Epithelial cell of esophagus (primary cell): Measurements from ENCODE around the gene VPS37C.
"Not testable (repeated sequence)": the region's sequence is repeated elsewhere in the genome, so short reads cannot be mapped to it uniquely, and the experiment has no call there.

Experiments
- DNase-seq: peaks from one replicate; pipeline ENCODE4 v3.0.0; 2010; ENCODE audit warnings: low read depth
- H3K4me3 ChIP-seq: 2 replicates; pipeline ENCODE4 v1.5.1; 2011; ENCODE audit warnings: mild to moderate bottlenecking, low read length, control low read depth
- TF ChIP-seq, protein P1 (sequence below): IDR thresholded peaks from 2 replicates; pipeline ENCODE4 v1.5.1; 2011; ENCODE audit warnings: low read depth, mild to moderate bottlenecking, low read length, control low read depth, inconsistent platforms; ENCODE audit not compliant: insufficient read depth; ENCODE audit errors: missing control alignments

The VPS37C gene

DNA sequence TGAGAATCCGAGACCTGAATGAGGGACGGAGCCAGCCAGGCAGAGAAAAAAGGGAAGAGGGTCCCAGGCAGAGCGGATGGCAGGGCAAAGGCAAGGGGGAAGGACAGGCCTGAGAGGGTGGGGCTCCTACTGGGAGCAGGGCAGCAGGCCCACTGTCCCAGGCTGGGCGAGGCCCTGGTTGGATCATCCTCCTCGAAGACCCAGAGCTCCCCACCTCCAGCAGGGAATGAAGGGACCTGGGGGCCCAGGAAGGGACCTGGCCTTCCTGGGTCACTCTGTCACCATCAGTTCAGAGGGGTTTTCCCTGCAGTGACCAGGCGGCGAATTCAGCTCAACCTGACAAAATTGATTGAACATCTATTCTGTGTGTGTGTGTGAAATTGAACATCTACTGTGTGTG lies 54.9 kb downstream of the VPS37C start:
- no peak for DNase-seq
- no peak overlapping the region for H3K4me3 ChIP-seq
- TF ChIP-seq, protein P1, sequence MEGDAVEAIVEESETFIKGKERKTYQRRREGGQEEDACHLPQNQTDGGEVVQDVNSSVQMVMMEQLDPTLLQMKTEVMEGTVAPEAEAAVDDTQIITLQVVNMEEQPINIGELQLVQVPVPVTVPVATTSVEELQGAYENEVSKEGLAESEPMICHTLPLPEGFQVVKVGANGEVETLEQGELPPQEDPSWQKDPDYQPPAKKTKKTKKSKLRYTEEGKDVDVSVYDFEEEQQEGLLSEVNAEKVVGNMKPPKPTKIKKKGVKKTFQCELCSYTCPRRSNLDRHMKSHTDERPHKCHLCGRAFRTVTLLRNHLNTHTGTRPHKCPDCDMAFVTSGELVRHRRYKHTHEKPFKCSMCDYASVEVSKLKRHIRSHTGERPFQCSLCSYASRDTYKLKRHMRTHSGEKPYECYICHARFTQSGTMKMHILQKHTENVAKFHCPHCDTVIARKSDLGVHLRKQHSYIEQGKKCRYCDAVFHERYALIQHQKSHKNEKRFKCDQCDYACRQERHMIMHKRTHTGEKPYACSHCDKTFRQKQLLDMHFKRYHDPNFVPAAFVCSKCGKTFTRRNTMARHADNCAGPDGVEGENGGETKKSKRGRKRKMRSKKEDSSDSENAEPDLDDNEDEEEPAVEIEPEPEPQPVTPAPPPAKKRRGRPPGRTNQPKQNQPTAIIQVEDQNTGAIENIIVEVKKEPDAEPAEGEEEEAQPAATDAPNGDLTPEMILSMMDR: no peak

DNA sequence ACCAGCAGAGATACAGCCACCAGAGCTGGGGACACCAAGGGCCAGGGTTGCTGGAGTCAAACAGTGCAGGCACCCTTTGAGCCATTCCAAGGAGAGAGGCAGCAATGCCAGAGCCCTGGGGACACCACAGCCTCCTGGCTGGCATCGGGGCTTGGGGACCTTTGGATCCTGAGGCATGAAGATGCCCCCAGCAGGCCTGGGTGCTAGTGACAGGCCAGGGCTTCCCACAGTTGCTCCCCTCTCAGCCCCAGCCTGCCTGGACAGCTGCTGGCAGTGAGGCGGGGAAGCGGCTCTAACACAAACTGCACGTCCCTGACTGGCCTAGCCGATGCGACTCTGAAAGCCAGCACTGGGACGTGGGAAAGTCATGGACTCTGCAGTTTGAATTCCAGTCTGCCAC lies 56.3 kb downstream of the VPS37C start:
- no peak overlapping the region for H3K4me3 ChIP-seq
- TF ChIP-seq, protein P1: no peak
- DNase-seq: no peak

DNA sequence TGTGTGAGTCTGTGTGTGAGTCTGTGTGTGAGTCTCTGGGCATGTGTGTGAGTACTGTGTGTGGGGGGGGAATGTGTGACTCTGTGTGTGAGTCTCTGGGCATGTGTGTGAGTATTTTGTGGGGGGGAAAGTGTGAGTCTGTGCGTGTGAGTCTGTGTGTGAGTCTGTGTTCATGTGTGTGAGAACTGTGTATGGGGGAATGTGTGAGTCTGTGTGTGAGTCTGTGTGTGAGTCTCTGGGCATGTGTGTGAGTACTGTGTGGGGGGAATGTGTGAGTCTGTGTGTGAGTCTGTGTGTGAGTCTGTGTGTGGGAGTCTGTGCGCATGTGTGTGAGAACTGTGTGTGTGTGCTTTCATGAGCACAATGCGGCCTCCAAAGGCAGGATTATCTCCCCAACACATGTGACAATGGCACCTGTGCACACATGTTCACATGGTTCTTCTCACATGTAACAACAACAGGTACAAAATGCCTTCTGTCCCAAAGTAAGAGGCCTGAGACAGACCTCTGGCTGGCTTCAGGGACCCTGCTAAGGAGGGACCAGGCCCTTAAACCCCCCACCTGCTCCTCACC lies 57.3 kb downstream of the VPS37C start:
- TF ChIP-seq, protein P1: no peak
- DNase-seq: no peak
- H3K4me3 ChIP-seq: no peak overlapping the region

DNA sequence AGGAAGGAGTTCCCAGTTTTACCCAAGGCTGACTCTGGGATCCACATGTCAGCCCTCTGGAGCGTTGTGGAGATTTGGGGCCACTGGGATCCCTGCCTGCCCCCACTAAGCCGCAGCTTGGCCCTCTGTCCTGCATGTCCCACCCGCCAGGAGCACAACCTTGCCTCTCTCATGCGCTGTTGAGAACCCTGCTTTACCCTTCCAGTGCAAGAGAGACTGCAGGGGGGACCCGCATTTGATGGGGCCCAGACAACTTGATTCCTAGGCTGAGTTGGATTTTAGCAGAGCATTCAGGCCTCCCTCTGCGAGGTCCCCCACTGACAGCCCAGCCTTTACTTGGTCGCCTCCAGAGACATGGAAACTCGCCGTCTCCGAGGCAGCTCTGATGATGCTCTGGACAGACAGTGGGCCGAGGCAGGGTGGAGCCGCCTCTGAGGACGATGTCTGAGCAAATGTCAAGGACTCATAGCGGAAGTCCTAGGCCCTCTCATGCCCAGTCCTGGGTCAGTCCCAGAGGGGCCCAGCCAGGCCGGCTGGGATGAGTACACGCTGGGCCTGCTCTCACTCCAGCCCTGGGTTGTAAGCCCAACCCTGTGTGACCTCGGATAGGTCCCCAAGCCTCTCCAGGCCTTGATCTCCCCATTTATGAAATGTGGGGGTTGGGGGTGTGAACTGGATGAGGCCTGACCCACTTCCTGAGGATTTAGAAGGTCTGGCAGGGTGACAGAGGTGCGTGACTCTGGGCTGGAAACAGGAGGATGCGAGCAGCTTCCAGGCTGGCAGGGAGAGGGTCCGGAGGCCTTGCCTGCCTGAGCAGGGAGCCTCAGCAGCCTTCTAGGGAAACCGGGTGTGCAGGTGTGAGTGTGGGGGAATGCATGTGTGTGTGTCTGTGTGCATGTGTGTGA lies 58.3 kb downstream of the VPS37C start:
- no peak overlapping the region for H3K4me3 ChIP-seq

DNA sequence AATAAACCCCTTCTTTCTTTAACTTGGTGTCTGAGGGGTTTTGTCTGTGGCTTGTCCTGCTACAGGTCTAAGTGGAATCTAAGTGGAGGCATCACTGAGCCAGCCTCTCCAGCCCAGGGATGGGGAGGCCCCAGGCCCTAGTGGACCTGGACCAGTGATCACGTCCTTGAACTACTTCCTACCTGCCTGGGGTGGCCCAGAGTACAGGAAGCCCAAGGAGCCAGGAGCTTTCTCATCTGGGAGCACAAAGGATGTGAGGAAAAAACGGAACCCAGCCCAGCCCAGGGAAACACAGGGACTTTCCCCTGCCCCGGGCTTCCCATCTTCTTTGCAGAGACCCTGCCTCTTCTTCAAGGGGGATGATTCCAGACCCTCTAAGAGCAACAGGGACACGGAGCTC lies 62.4 kb downstream of the VPS37C start:
- H3K4me3 ChIP-seq: no peak overlapping the region
- no peak for DNase-seq
- TF ChIP-seq, protein P1: no peak

More for the DNA sequence above, 58.3 kb downstream of the VPS37C start:
- TF ChIP-seq, protein P1: no peak
- no peak for DNase-seq

DNA sequence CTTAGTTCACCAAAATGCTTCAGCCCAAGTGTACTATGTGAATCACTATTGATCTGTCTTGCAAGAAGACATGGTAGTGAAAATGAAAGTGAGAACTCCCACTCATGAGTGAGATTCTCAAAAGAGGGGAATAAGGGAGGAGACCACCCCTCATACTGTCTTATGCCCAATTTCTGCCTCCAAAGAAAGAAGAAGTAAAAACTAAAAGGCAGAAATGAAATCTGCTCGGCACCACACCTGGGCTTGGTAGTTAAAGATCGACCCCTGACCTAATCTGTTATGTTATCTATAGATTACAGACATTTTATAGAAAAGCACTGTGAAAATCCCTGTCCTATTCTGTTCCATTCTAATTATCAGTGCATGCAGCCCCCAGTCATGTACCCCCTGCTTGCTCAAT lies 63.0 kb downstream of the VPS37C start:
- DNase-seq, H3K4me3 ChIP-seq: not testable (repeated sequence)

DNA sequence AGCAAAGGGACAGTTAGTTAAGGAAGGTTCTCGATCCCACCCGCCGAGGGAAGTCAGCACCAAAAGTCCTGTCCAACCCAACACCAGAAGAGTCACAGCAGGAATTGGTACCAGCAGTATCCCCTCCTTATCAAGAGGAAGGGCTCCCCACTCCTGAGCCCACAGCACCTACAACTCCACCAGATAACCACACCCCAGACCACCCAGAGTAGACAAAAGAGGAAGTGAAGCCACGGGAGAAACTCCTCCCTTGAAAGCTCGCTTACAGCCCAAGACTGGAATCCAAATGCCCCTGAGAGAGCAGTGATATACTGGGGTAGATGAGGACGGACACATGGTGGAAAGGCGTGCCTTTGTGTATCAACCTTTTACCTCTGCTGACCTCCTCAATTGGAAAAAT lies 66.2 kb downstream of the VPS37C start:
- H3K4me3 ChIP-seq: no peak overlapping the region
- TF ChIP-seq, protein P1: no peak
- no peak for DNase-seq

DNA sequence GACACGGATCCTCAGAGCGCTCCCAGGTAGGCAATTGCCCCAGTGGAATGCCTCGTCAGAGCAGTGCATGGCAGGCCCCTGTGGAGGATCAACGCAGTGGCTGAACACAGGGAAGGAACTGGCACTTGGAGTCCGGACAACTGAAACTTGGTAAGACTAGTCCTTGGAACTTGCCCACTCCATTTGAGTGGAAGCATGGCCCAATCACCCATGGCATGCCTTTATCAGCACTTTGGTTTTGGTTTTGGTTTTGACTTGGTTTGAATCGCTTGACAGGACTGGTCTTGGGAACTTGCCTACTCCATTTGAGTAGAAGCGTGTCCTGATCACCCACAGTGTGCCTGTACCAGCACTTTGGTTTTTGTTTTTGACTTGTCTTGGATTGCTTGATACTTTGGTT lies 67.1 kb downstream of the VPS37C start:
- H3K4me3 ChIP-seq, DNase-seq: not testable (repeated sequence)
